H1 (cell line): ENCODE data around the gene GRID1. TPM values are rescaled to one million over a fixed set of nuclear protein-coding genes. Genes with fewer than 3 reads are reported as not detected.

Source experiments
- CTCF ChIA-PET: fragments of 300-600 bp; sonication (Branson Sonifier 250); formaldehyde crosslinking; loops from one replicate; lab custom pipeline; 2021; ENCODE audit not compliant: partially characterized antibody; lab: Charles Lee
- POLR2A ChIA-PET: fragments of 300-600 bp; sonication (Branson Sonifier 250); formaldehyde crosslinking; loops from one replicate; lab custom pipeline; 2021; ENCODE audit warnings: inconsistent platforms; ENCODE audit not compliant: partially characterized antibody; lab: Charles Lee
- DNase-seq, 2 experiments: peaks; one replicate each; pipeline versions ENCODE4 v3.0.0 to v3.0.0-alpha.2; 2010 to 2022; ENCODE audit warnings: low spot score in 2 of 2, low read depth in 1 of 2, mixed read lengths in 1 of 2
- FAIRE-seq: peaks from 2 replicates; lab custom pipeline; 2011; peaks lifted over from hg19 to GRCh38; lab: Jason Lieb, UNC
- H2AFZ ChIP-seq: 2 replicates; pipeline ENCODE4 v1.8.1; 2012; ENCODE audit warnings: low read length, inconsistent platforms
- H2AK5ac ChIP-seq: 2 replicates; pipeline ENCODE4 v1.6.1; 2013; ENCODE audit warnings: low read depth, low read length
- H2BK120ac ChIP-seq: replicated peaks from 2 replicates; pipeline ENCODE3; 2013; ENCODE audit warnings: low read depth, low read length, inconsistent platforms
- H2BK12ac ChIP-seq: 2 replicates; pipeline ENCODE4 v1.6.1; 2013; ENCODE audit warnings: low read depth, low read length
- H2BK15ac ChIP-seq: 2 replicates; pipeline ENCODE4 v1.6.1; 2013; ENCODE audit warnings: low read length
- H2BK20ac ChIP-seq: 2 replicates; pipeline ENCODE4 v1.6.1; 2013; ENCODE audit warnings: low read length
- H2BK5ac ChIP-seq: 2 replicates; pipeline ENCODE4 v1.6.1; 2013; ENCODE audit warnings: low read depth, low read length
- H3K14ac ChIP-seq: 2 replicates; pipeline ENCODE4 v1.6.1; 2013; ENCODE audit warnings: inconsistent platforms; ENCODE audit not compliant: insufficient read length
- H3K18ac ChIP-seq: 2 replicates; pipeline ENCODE4 v1.6.1; 2013; ENCODE audit warnings: low read length; ENCODE audit errors: extremely low read depth
- H3K23ac ChIP-seq: 2 replicates; pipeline ENCODE4 v1.6.1; 2013; ENCODE audit warnings: inconsistent platforms; ENCODE audit not compliant: insufficient read length
- H3K23me2 ChIP-seq: 2 replicates; pipeline ENCODE4 v1.6.1; 2013; ENCODE audit warnings: low read depth, low read length
- H3K27ac ChIP-seq: 2 replicates; pipeline ENCODE4 v1.6.1; 2011; ENCODE audit warnings: low read depth, low read length, inconsistent platforms
- H3K27me3 ChIP-seq, 4 experiments: replicated peaks in 1 of 4; 1 replicate in 1 of 4; 2 replicates in 3 of 4; pipeline versions ENCODE4 v1.6.1 to v1.8.1; 2011 to 2013; ENCODE audit warnings: low read length in 3 of 4, mild to moderate bottlenecking in 3 of 4, inconsistent platforms in 2 of 4, mixed read lengths in 2 of 4, moderate library complexity in 1 of 4; ENCODE audit not compliant: control insufficient read depth in 3 of 4, insufficient read depth in 3 of 4; ENCODE audit errors: extremely low read depth in 1 of 4
- H3K36me3 ChIP-seq, 4 experiments: 2 replicates each; pipeline versions ENCODE4 v1.6.1 to v1.8.1; 2011 to 2013; ENCODE audit warnings: mild to moderate bottlenecking in 4 of 4, low read length in 3 of 4, moderate library complexity in 2 of 4, control low read depth in 1 of 4, inconsistent platforms in 1 of 4; ENCODE audit not compliant: insufficient read depth in 4 of 4, control insufficient read depth in 2 of 4
- H3K4ac ChIP-seq: replicated peaks from 2 replicates; pipeline ENCODE3; 2013; ENCODE audit warnings: low read length, low read depth, mixed read lengths, inconsistent platforms; ENCODE audit not compliant: insufficient read length
- H3K4me1 ChIP-seq, 4 experiments: replicated peaks in 1 of 4; 1 replicate in 1 of 4; 2 replicates in 3 of 4; pipeline versions ENCODE4 v1.6.1 to v1.8.1; 2011 to 2013; ENCODE audit warnings: low read length in 3 of 4, inconsistent platforms in 2 of 4, mixed read lengths in 1 of 4; ENCODE audit not compliant: insufficient read depth in 4 of 4, control insufficient read depth in 3 of 4
- H3K4me2 ChIP-seq, 2 experiments: 2 replicates each; pipeline versions ENCODE4 v1.6.1 to v1.8.1; 2011 to 2013; ENCODE audit warnings: low read depth in 2 of 2, low read length in 2 of 2, control low read depth in 1 of 2, inconsistent platforms in 1 of 2, mild to moderate bottlenecking in 1 of 2; ENCODE audit not compliant: insufficient read depth in 1 of 2
- H3K4me3 ChIP-seq, 4 experiments: fragments of 200-600, 300-600 bp in 1 of 4; sonication (generic), shearing (Covaris generic), sonication (Bioruptor Twin) in 1 of 4; 2 replicates each; pipeline versions ENCODE4 v1.5.1 to v1.8.1; 2011 to 2016; ENCODE audit warnings: low read length in 4 of 4, low read depth in 3 of 4, control low read depth in 2 of 4, inconsistent platforms in 2 of 4, mild to moderate bottlenecking in 2 of 4, mixed read lengths in 1 of 4, moderate library complexity in 1 of 4; ENCODE audit not compliant: insufficient read depth in 2 of 4; ENCODE audit errors: extremely low read depth in 1 of 4
- H3K56ac ChIP-seq: replicated peaks from 2 replicates; pipeline ENCODE3; 2013; ENCODE audit warnings: low read depth, mild to moderate bottlenecking, mixed read lengths, low read length, inconsistent platforms; ENCODE audit not compliant: insufficient read length
- H3K79me1 ChIP-seq: 2 replicates; pipeline ENCODE4 v1.6.1; 2013; ENCODE audit warnings: low read depth, low read length, control low read depth
- H3K79me2 ChIP-seq, 2 experiments: 2 replicates each; pipeline versions ENCODE4 v1.6.1 to v1.8.1; 2012 to 2013; ENCODE audit warnings: low read length in 2 of 2, mild to moderate bottlenecking in 2 of 2, inconsistent platforms in 1 of 2; ENCODE audit not compliant: insufficient read depth in 2 of 2, control insufficient read depth in 1 of 2
- H3K9ac ChIP-seq, 4 experiments: replicated peaks in 1 of 4; 1 replicate in 1 of 4; 2 replicates in 3 of 4; pipeline versions ENCODE4 v1.6.1 to v1.8.1; 2011 to 2013; ENCODE audit warnings: low read depth in 3 of 4, low read length in 3 of 4, control low read depth in 2 of 4, mild to moderate bottlenecking in 2 of 4, moderate library complexity in 2 of 4, inconsistent platforms in 1 of 4; ENCODE audit errors: extremely low read depth in 1 of 4
- H3K9me3 ChIP-seq, 2 experiments: 2 replicates each; pipeline versions ENCODE4 v1.6.1 to v1.8.1; 2012 to 2013; ENCODE audit warnings: mild to moderate bottlenecking in 2 of 2, moderate library complexity in 2 of 2, control low read depth in 1 of 2, inconsistent platforms in 1 of 2, low read depth in 1 of 2, low read length in 1 of 2, mixed read lengths in 1 of 2; ENCODE audit not compliant: insufficient read depth in 2 of 2
- H4K20me1 ChIP-seq, 2 experiments: replicated peaks in 1 of 2; 2 replicates each; pipeline versions ENCODE3 to v1.8.1; 2011 to 2013; ENCODE audit warnings: inconsistent platforms in 2 of 2, low read length in 2 of 2, mild to moderate bottlenecking in 1 of 2; ENCODE audit not compliant: insufficient read depth in 2 of 2, control insufficient read depth in 1 of 2
- H4K5ac ChIP-seq: 2 replicates; pipeline ENCODE4 v1.6.1; 2013; ENCODE audit warnings: low read length, low read depth, mixed read lengths, inconsistent platforms; ENCODE audit not compliant: insufficient read length
- H4K8ac ChIP-seq: 2 replicates; pipeline ENCODE4 v1.8.0; 2013; ENCODE audit warnings: mild to moderate bottlenecking, moderate library complexity, low read length, inconsistent platforms; ENCODE audit not compliant: insufficient read depth; ENCODE audit errors: extremely low read depth
- H4K91ac ChIP-seq: replicated peaks from 2 replicates; pipeline ENCODE3; 2013; ENCODE audit warnings: low read length, mixed read lengths, inconsistent platforms; ENCODE audit not compliant: insufficient read length
- CHD1 ChIP-seq: IDR thresholded peaks from 2 replicates; pipeline ENCODE4 v1.6.1; 2012; ENCODE audit warnings: low read depth, low read length, improper control_type of control experiment
- FOSL1 ChIP-seq: IDR thresholded peaks from 2 replicates; pipeline ENCODE4 v1.6.1; 2011; ENCODE audit warnings: mild to moderate bottlenecking, low read depth, low read length, moderate library complexity; ENCODE audit not compliant: insufficient read depth
- KDM1A ChIP-seq: fragments of 200-600, 300-600 bp; sonication (generic); IDR thresholded peaks from 2 replicates; pipeline ENCODE4 v1.7.1; 2016; ENCODE audit warnings: mild to moderate bottlenecking, low read length, borderline replicate concordance
- SRF ChIP-seq: IDR thresholded peaks from 2 replicates; pipeline ENCODE4 v1.6.1; 2011; ENCODE audit warnings: mild to moderate bottlenecking, low read depth, low read length, moderate library complexity
- SUZ12 ChIP-seq: fragments of 200-600 bp; sonication (generic); IDR thresholded peaks from 2 replicates; pipeline ENCODE4 v1.6.1; 2012; ENCODE audit warnings: mild to moderate bottlenecking, inconsistent platforms, low read length, moderate library complexity, mixed read lengths
- WGBS, 2 experiments: shearing (Covaris generic) in 1 of 2; methylation state at CpG; one replicate each; pipeline versions ENCODE4 v1.1.6 to v1.1.7; 2013 to 2015; ENCODE audit warnings: low lambda C conversion rate in 2 of 2, mixed read lengths in 2 of 2, inconsistent platforms in 1 of 2, low coverage in 1 of 2, missing lambda C conversion rate in 1 of 2; ENCODE audit not compliant: insufficient replicate concordance in 2 of 2, insufficient coverage in 1 of 2, insufficient read length in 1 of 2; ENCODE audit errors: extremely low coverage in 1 of 2, missing lambda C conversion rate in 1 of 2; 5-methylcytosine and 5-hydroxymethylcytosine counted together
- polyA plus RNA-seq, 7 experiments: library from polyadenylated mRNA; depleted of rRNA in 3 of 7; stranded (reverse) in 5 of 7; unstranded in 2 of 7; fragments of >200 nt in 5 of 7; fragments of 200-250 nt in 2 of 7; gene quantifications; 1 replicate in 5 of 7; 2 replicates in 1 of 7; 4 replicates in 1 of 7; pipeline versions ENCODE4 v1.2.1 to v1.2.3, GENCODE V29; 2011 to 2013; ENCODE audit warnings: missing spikeins in 2 of 7, mixed read lengths in 2 of 7
- total RNA-seq: library from RNA; stranded (reverse); fragmentation: NEBNext Ultra II Directional; extraction: Animal tissue kit (Norgen Biotek cat#: 25700); gene quantifications from 2 replicates; pipeline ENCODE4 v1.2.1, GENCODE V29; 2021

GRID1 gene
- total and polyA plus RNA-seq, 2 of the 8 experiments (the other 6 are each of a cell fraction or from before 2014, with no cell fraction given) = 0.22 to 0.30 TPM

GRCh38 chr10:86189891-86190290, 176.7 kb downstream of the GRID1 start:
- H3K9me3 ChIP-seq = no peaks in the 10 kb centered on the region
- no peaks in the 10 kb centered on the region; a peak in 1 of 7 replicates for H3K4me1 ChIP-seq
- ChIA-PET POLR2A (no interaction called here), CTCF (interaction anchor here (0.9 to 1.7 kb wide), 3 partner anchors 8 to 73 kb away, joined by 3 to 10 read pairs (median 3); no protein-coding TSS in a partner anchor)
- H3K79me2 ChIP-seq = no peaks in the 10 kb centered on the region
- H2AK5ac ChIP-seq = no peak overlapping the region
- H2BK5ac ChIP-seq = no peak overlapping the region
- H2AFZ ChIP-seq = no peak overlapping the region
- H3K23ac ChIP-seq = no peak overlapping the region
- H4K8ac ChIP-seq = no peak overlapping the region; the same call in 1 of the 2 replicates
- no peak overlapping the region for H3K9ac ChIP-seq
- no peak overlapping the region for H3K4ac ChIP-seq
- no peak overlapping the region for H3K4me3 ChIP-seq
- no peak overlapping the region for H4K91ac ChIP-seq
- no peak for TF ChIP-seq KDM1A
- TF ChIP-seq SUZ12 = no peak
- TF ChIP-seq CHD1 = no peak
- TF ChIP-seq SRF = no peak
- no peak for TF ChIP-seq FOSL1
- FAIRE-seq (no peak), DNase-seq (no peak)
- H2BK120ac ChIP-seq = no peak overlapping the region
- H2BK12ac ChIP-seq = no peak overlapping the region
- H3K36me3 ChIP-seq = no peaks in the 10 kb centered on the region
- H2BK15ac ChIP-seq = no peak overlapping the region
- no peaks in the 10 kb centered on the region for H3K79me1 ChIP-seq
- H3K14ac ChIP-seq = no peak overlapping the region
- H3K27me3 ChIP-seq = no peaks in the 10 kb centered on the region
- no peak overlapping the region for H3K4me2 ChIP-seq
- H4K5ac ChIP-seq = no peak overlapping the region
- no peak overlapping the region for H3K27ac ChIP-seq
- no peaks in the 10 kb centered on the region for H4K20me1 ChIP-seq
- H3K18ac ChIP-seq = no peak overlapping the region
- H2BK20ac ChIP-seq = no peak overlapping the region
- H3K23me2 ChIP-seq = peaks cover 3% of the 10 kb centered on the region; the same call in 1 of the 2 replicates
- no peak overlapping the region for H3K56ac ChIP-seq
- WGBS, 2 experiments = 87% methylated on average over 8 of the region's 8 CpGs; no CpG with 5 or more reads in 1 of the 2 experiments
